BLaER1 (cell line): ENCODE results near the gene FSD2.

Experiments used
- H3K27ac ChIP-seq: shearing (Covaris generic); formaldehyde crosslinking; 2 replicates; pipeline ENCODE4 v1.8.1; 2022
- H3K27me3 ChIP-seq: shearing (Covaris generic); formaldehyde crosslinking; 2 replicates; pipeline ENCODE4 v1.8.1; 2022
- H3K36me3 ChIP-seq: shearing (Covaris generic); formaldehyde crosslinking; 2 replicates; pipeline ENCODE4 v1.8.1; 2022
- H3K4me1 ChIP-seq: shearing (Covaris generic); formaldehyde crosslinking; 2 replicates; pipeline ENCODE4 v1.8.1; 2022
- H3K4me2 ChIP-seq: shearing (Covaris generic); formaldehyde crosslinking; 2 replicates; pipeline ENCODE4 v1.8.1; 2022
- H3K4me3 ChIP-seq: shearing (Covaris generic); formaldehyde crosslinking; 2 replicates; pipeline ENCODE4 v1.8.1; 2022
- H3K9ac ChIP-seq: shearing (Covaris generic); formaldehyde crosslinking; 2 replicates; pipeline ENCODE4 v1.8.1; 2022
- H3K9me3 ChIP-seq: shearing (Covaris generic); formaldehyde crosslinking; 2 replicates; pipeline ENCODE4 v1.8.1; 2022
- H4K20me1 ChIP-seq: shearing (Covaris generic); formaldehyde crosslinking; 2 replicates; pipeline ENCODE4 v1.8.1; 2022
- Cebpa-rat ChIP-seq: shearing (Covaris generic); IDR thresholded peaks from 2 replicates; pipeline ENCODE4 v1.8.1; 2022

The FSD2 gene

GRCh38 chr15:82810061-82810889, 4.4 kb upstream of the FSD2 start:
- Histone ChIP-seq H3K36me3 (peaks cover 26% of the 10 kb centered on the region), H3K9ac (peak overlapping the region; percentile 93), H3K9me3 (no peaks in the 10 kb centered on the region), H3K27me3 (no peaks in the 10 kb centered on the region), H4K20me1 (peaks cover 44% of the 10 kb centered on the region), H3K4me1 (peaks cover 54% of the 10 kb centered on the region), H3K4me2 (peak overlapping the region; percentile 79), H3K27ac (peak overlapping the region; percentile 94), H3K4me3 (peak overlapping the region; percentile 91)
- TF ChIP-seq Cebpa-rat = no peak

DNA sequence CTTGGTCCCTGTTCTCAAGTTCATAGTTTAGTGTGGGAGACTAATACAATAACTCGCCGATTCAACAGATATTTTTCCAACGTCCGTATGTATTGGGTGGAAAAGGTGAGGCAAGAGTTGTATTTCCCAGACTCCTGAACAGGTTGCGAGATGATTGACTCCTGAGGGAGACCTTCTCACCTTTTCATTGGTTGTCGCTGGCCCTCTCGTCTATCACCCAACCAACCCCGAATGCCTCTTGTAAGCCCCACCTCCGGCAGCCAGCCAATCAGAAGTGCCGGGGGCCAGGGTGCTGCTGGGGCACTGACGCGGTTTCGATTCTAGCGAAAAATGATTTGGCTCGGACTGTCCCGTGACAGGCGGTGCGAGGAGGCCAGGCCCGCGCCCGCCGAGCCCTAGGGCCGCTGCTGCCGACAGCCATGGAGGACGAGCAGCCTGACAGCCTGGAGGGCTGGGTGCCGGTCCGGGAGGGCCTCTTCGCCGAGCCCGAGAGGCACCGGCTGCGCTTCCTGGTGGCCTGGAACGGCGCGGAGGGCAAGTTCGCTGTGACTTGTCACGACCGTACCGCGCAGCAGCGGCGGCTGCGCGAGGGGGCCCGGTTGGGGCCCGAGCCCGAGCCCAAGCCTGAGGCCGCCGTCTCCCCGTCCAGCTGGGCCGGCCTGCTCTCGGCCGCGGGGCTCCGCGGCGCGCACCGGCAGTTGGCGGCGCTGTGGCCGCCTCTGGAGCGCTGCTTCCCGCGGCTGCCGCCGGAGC, 3.6 kb upstream of the FSD2 start, which contains the start of gene WHAMM:
TSS of gene WHAMM (plus strand) at position 321 of the 753 bp plus-strand sequence. CDS start at position 420, 99 bp downstream.
- TF ChIP-seq Cebpa-rat = 0 out of 2 replicates have a peak, but pooled peaks have one; percentile 30
- H3K4me2 ChIP-seq = peak within 1 kb of the TSS; percentile 79
- no peaks in the 10 kb centered on the region for H3K9me3 ChIP-seq
- no peaks in the 10 kb centered on the region for H3K27me3 ChIP-seq
- H3K4me3 ChIP-seq = peak within 1 kb of the TSS; percentile 91
- H3K27ac ChIP-seq = peak within 1 kb of the TSS; percentile 94
- H3K4me1 ChIP-seq = peaks cover 62% of the 10 kb centered on the region
- H3K9ac ChIP-seq = peak within 1 kb of the TSS; percentile 93
- peaks cover 43% of the 10 kb centered on the region for H4K20me1 ChIP-seq
- H3K36me3 ChIP-seq = peaks cover 20% of the 10 kb centered on the region

GRCh38 chr15:82808634-82809041, 2.8 kb upstream of the FSD2 start:
- peak overlapping the region; percentile 79 for H3K4me2 ChIP-seq

GRCh38 chr15:82807920-82808633, 2.2 kb upstream of the FSD2 start:
- no peak for TF ChIP-seq Cebpa-rat
- peaks cover 6% of the 10 kb centered on the region; the same call in 1 of the 2 replicates for H3K36me3 ChIP-seq
- peak overlapping the region; percentile 79; the same call in 1 of the 2 replicates for H3K4me2 ChIP-seq
- H3K9me3 ChIP-seq = no peaks in the 10 kb centered on the region
- H4K20me1 ChIP-seq = peaks cover 34% of the 10 kb centered on the region
- no peak overlapping the region for H3K9ac ChIP-seq
- H3K27me3 ChIP-seq = no peaks in the 10 kb centered on the region
- H3K27ac ChIP-seq = no peak overlapping the region
- no peak overlapping the region for H3K4me3 ChIP-seq
- peaks cover 75% of the 10 kb centered on the region for H3K4me1 ChIP-seq

More at GRCh38 chr15:82808634-82809041, 2.8 kb upstream of the FSD2 start:
- Histone ChIP-seq H3K36me3 (peaks cover 12% of the 10 kb centered on the region), H4K20me1 (peaks cover 39% of the 10 kb centered on the region), H3K4me1 (peaks cover 71% of the 10 kb centered on the region), H3K9ac (no peak overlapping the region), H3K4me3 (no peak overlapping the region), H3K9me3 (no peaks in the 10 kb centered on the region), H3K27me3 (no peaks in the 10 kb centered on the region), H3K27ac (no peak overlapping the region)
- no peak for TF ChIP-seq Cebpa-rat

GRCh38 chr15:82804575-82804949, 1.3 kb downstream of the FSD2 start:
- H3K9ac ChIP-seq = no peak overlapping the region
- H3K36me3 ChIP-seq = no peaks in the 10 kb centered on the region
- TF ChIP-seq Cebpa-rat = no peak
- H4K20me1 ChIP-seq = no peaks in the 10 kb centered on the region
- no peak overlapping the region for H3K27ac ChIP-seq
- H3K4me3 ChIP-seq = no peak overlapping the region
- peaks cover 59% of the 10 kb centered on the region for H3K4me1 ChIP-seq
- no peaks in the 10 kb centered on the region for H3K27me3 ChIP-seq
- H3K4me2 ChIP-seq = peak overlapping the region; percentile 80
- no peaks in the 10 kb centered on the region for H3K9me3 ChIP-seq

DNA sequence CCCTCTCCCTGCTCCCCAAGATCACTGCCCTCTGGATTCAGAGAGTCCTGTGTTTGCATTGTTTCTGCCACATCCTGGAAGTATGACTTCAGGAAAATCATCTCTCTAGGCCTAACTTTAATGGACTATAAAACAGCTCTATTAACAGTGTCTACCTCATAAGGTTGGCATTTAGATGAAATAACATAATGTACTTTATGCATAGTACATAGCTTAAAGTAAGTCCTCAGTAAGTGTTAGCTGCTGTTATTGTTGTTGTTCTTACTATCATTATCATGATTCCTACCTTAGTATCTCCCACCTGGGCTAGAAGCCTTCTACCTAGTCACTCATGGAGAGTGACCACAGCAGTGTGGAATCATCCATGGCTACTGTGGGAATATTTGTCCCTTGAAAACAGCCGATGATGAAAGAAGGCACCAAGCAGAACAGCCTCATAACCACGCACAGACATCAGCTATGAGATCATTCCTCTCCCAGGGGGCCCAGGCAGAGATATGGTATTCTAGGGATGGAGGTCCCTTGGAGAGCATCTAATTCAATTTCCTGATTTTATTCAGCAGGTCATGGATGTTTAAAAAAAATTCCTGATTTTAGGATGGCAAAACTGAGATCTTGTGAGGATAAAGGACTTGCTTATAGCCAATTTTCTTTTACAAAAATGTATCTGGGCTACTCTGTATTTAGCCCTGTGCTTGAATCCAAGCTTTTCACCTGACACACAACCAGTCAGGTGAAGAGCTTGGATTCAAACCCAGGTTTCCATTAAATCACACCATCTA, 1.9 kb downstream of the FSD2 start:
- peak overlapping the region; percentile 80 for H3K4me2 ChIP-seq
- no peaks in the 10 kb centered on the region for H3K36me3 ChIP-seq
- no peaks in the 10 kb centered on the region for H3K9me3 ChIP-seq
- peaks cover 57% of the 10 kb centered on the region for H3K4me1 ChIP-seq
- H3K9ac ChIP-seq = no peak overlapping the region
- no peak overlapping the region for H3K27ac ChIP-seq
- no peak for TF ChIP-seq Cebpa-rat
- no peak overlapping the region for H3K4me3 ChIP-seq
- H3K27me3 ChIP-seq = no peaks in the 10 kb centered on the region
- H4K20me1 ChIP-seq = no peaks in the 10 kb centered on the region

DNA sequence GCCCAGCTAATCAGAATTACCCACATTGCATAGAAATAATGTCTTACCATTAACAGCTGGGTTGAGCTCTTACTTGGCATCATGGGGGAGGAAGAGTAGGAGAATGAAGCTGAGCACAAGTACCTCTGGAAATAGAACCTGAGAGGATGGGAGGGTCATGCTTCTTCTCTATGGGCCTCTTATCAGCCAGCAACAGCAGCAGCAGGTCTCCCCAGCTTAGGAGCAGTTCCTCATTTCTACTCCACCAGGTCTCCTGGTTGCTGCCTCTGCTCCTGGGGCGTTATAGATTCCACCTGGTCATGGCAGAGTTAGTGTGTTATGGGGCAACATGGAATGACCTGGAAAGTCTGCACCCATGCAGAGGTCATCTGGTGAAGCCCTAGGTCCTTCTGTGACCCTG, 3.4 kb downstream of the FSD2 start:
- TF ChIP-seq Cebpa-rat = no peak
- Histone ChIP-seq H3K4me1 (peaks cover 43% of the 10 kb centered on the region), H3K4me3 (no peak overlapping the region), H3K9ac (no peak overlapping the region), H3K36me3 (no peaks in the 10 kb centered on the region), H3K27me3 (no peaks in the 10 kb centered on the region), H3K4me2 (no peak overlapping the region), H4K20me1 (no peaks in the 10 kb centered on the region), H3K27ac (no peak overlapping the region), H3K9me3 (no peaks in the 10 kb centered on the region)

DNA sequence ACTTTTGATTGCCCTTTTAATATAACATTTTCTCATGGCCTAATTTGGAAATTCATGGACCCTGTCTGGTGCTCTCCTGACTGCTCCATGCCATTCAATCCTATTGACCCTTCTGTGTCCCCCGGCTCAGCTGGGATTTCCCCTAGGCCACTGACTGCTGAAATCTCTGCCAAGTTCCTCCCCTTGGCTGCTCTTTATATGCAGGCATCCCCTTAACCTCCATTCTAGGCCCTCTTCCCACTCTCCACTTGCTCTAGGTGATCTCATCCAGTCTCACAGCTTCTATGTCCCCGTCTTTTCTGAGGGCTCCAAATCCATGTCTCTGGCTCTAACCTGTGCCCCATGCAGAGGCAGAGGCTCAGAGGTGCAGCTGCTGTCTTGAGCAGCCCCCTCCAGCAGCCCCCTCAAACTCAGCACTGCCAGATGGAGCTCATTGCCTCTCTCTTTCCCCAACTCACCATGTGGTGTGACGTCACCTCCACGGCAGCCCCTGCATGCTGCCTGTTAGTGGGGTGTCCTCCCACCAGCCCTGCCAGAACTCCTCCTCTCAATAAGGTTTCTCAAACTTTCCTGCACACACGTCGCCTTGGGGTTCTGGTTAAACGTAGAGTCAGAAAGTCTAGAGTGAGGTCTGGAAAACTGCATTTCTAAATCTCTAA, 6.6 kb downstream of the FSD2 start:
- TF ChIP-seq Cebpa-rat = no peak
- Histone ChIP-seq H4K20me1 (no peaks in the 10 kb centered on the region), H3K9me3 (no peaks in the 10 kb centered on the region), H3K4me1 (peaks cover 11% of the 10 kb centered on the region), H3K4me3 (no peak overlapping the region), H3K27me3 (no peaks in the 10 kb centered on the region), H3K36me3 (no peaks in the 10 kb centered on the region), H3K27ac (no peak overlapping the region), H3K4me2 (no peak overlapping the region), H3K9ac (no peak overlapping the region)
